T follicular helper cell (primary cell): Measurements from ENCODE around the gene RIPK4.

Source experiments
- DNase-seq: peaks from one replicate; pipeline ENCODE4 v3.0.0-alpha.2; 2020; ENCODE audit warnings: low read depth

Gene RIPK4

GRCh38 chr21:41769111-41769510 lies 2.3 kb upstream of the RIPK4 start:
- no peak for DNase-seq

- no peak for DNase-seq
These were observed 1.7 kb upstream of the RIPK4 start for GRCh38 chr21:41768437-41769042.

- DNase-seq = no peak
These were observed 969 bp upstream of the RIPK4 start for GRCh38 chr21:41767606-41768436.

GRCh38 chr21:41765973-41766882 lies 624 bp downstream of the RIPK4 start:
- no peak for DNase-seq

GRCh38 chr21:41765420-41765821 lies 1.4 kb downstream of the RIPK4 start:
- no peak for DNase-seq

- DNase-seq = no peak
These were observed 2.1 kb downstream of the RIPK4 start for GRCh38 chr21:41764558-41765419.

GRCh38 chr21:41763996-41764395 lies 2.9 kb downstream of the RIPK4 start:
- DNase-seq = no peak

- no peak for DNase-seq
These were observed 3.4 kb downstream of the RIPK4 start for GRCh38 chr21:41763398-41763931.

GRCh38 chr21:41762753-41763152 lies 4.1 kb downstream of the RIPK4 start:
- no peak for DNase-seq

- no peak for DNase-seq
These were observed 4.8 kb downstream of the RIPK4 start for GRCh38 chr21:41761934-41762635.

GRCh38 chr21:41761211-41761933 lies 5.5 kb downstream of the RIPK4 start:
- DNase-seq = no peak

GRCh38 chr21:41760411-41760810 lies 6.4 kb downstream of the RIPK4 start:
- DNase-seq = no peak

GRCh38 chr21:41759926-41760325 lies 6.9 kb downstream of the RIPK4 start:
- DNase-seq = no peak

GRCh38 chr21:41759214-41759840 lies 7.5 kb downstream of the RIPK4 start:
- no peak for DNase-seq

- DNase-seq = no peak
These were observed 8.3 kb downstream of the RIPK4 start for GRCh38 chr21:41758550-41758949.

- no peak for DNase-seq
These were observed 10.7 kb downstream of the RIPK4 start for GRCh38 chr21:41755934-41756773.

- DNase-seq = no peak
These were observed 11.5 kb downstream of the RIPK4 start for GRCh38 chr21:41755258-41755933.

- no peak for DNase-seq
These were observed 12.4 kb downstream of the RIPK4 start for GRCh38 chr21:41754479-41754891.
